Measurements from ENCODE around the gene AQP12A.
"Not testable (repeated sequence)": the region's sequence is repeated elsewhere in the genome, so short reads cannot be mapped to it uniquely, and the experiment has no call there.

AQP12A gene, protein sequence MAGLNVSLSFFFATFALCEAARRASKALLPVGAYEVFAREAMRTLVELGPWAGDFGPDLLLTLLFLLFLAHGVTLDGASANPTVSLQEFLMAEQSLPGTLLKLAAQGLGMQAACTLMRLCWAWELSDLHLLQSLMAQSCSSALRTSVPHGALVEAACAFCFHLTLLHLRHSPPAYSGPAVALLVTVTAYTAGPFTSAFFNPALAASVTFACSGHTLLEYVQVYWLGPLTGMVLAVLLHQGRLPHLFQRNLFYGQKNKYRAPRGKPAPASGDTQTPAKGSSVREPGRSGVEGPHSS

DNA sequence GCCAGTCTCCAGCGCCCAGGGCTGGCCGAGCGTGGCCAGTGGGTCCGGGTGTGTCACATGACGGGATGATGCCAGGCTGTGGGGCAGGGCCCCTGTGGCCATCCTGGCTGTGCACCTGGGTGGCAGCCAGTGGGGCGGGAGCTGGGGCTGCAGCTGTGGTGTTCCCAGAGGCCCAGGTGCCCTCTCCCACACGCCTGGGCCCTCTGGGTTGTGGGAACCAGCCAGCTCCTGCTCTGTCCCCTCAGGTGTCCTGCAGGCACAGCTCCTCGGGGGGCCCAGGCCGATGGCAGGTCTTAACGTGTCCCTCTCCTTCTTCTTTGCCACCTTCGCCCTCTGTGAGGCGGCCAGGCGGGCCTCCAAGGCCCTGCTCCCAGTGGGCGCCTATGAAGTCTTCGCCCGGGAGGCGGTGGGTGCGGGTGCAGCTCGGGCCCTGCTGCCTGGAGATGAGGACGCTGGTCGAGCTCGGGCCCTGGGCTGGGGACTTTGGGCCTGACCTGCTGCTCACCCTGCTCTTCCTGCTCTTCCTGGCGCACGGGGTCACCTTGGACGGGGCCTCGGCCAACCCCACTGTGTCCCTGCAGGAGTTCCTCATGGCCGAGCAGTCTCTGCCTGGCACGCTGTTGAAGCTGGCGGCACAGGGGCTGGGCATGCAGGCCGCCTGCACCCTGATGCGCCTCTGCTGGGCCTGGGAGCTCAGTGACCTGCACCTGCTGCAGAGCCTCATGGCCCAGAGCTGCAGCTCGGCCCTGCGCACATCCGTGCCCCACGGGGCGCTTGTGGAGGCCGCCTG, at the start of gene AQP12A:
TSS of gene AQP12A (plus strand) at position 236 of the 790 bp plus-strand sequence. CDS start at position 284, 48 bp downstream.
- not testable (repeated sequence) for DNase-seq (ENCODE audit: low read depth in 2 of 2)

DNA sequence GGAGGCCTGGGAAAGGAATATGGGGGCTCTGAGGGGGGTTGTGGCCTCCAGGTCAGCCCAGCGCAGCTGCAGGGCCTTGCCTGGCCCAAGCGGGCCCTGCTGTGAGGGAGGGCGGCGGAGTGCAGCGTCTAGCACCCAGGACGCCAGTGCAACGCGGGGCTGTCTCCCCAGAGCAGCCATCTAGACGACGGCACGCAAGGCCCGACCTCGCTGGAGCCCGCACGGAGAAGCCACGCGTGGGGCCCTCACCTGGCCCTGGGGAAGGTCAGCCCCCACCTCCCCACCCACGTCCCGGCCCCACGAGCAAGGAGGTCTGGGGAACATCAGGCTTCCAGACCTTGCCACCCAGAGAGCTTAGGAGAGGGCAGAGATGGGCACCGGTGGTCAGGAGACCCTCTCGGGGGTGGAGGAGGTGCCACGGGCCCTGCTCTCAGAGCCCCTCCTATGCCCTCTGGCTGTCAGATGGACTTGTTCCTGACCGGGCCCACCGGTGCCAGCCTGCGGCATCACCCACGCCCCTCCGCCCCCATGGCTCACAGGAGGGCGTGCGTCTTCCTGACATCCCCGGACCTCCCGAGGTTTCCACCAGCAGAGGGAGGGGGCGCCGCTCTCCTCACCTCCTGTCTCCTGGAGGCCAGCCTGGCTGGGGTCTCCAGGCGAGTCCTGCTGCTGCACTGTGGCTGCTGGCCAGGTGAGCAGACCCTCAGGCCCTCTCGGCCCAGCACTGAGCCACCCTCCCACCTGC, 49.4 kb upstream of the AQP12A start:
- no peak for DNase-seq (ENCODE audit: low read depth in 2 of 2)

DNA sequence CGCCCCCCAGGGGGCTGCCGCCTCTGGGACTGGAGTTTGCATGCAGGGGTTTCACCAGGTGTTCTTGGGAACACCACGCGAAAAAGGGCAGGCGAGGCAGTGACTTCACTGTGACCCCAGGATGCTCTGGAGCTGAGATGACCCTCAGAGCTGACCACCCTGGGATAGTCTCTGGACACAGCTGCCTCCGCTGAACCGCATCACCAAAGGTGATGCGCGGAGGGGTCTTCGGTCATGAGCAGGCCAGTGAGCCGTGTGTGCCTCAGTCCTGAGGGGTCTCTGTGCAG, 48.9 kb upstream of the AQP12A start:
- DNase-seq (ENCODE audit: low read depth in 2 of 2) = no peak

DNA sequence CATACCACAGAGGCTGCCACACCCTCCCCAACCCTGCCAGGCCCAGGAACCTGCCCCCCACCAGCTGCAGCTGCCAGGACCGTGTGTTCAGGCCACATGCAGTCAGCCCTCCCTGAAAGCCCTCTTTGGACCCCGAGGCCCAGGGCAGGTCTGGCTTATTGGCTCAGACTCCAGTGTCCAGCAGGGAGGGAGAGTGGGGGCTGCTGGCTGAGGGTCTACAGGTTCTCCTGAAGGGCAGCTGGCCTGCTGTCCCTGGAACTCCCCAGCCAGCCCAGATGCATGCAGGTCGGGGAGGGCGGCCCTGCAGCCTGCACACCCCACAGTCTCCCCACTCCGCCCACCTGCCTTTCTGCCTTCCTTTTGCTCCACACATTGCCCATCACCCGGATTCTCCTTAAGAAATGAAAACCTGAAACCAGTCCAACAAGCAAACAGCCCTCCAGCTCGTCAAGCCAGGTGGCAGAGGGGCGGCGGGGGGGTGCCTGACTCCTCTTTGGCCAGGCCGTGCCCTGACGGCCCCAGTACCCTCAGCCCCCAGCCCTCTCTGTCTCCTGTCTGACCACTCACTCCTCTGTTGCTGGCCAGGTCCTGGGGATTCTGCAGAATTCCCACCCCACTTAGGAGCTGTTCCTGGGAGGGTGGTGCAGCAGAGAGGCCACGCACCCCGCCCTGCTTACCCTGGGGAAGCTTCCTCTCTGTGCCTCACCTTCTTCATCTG, 48.4 kb upstream of the AQP12A start:
- no peak for DNase-seq (ENCODE audit: low read depth in 2 of 2)

DNA sequence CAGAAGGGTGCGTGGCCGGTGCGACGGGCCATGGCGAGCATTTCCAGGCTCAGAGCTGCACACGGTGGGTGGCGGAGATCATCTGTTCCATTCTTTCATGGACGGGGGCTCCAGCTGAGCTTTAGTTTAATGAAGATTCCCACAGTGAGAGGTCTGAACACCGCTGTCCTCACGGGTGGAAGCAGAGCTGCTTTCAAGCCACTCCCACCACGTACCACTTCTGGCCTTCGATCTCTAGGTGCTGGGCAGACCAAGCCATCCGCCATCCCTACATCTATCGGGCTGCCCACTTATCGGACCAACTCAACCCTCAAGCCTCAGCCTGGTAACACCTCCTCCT, 47.9 kb upstream of the AQP12A start:
- DNase-seq (ENCODE audit: low read depth in 2 of 2) = no peak

DNA sequence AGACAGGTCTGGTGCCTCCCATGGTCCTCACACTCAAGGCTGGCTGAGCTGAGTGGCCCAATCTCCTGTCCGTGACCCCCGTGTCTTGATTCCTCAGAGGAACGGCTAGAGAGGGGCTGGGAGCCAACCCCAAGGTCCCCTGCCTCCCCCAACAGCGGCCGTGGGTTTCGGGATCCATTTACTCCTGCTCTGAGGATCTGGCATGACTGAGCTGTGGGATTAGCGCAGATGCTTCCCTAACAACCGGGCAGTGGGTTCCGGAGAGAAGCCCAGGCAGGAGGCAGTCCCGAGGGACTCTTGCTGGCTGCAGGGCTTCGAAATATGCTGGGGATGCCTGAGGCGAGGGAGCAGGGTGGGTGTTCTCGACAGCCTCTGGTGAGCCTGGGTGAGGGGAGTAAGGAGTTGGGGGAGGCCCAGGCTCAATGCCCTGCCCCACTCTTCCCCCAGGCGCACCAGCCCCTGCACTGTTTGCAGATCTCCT, 47.5 kb upstream of the AQP12A start:
- DNase-seq (ENCODE audit: low read depth in 2 of 2) = no peak

DNA sequence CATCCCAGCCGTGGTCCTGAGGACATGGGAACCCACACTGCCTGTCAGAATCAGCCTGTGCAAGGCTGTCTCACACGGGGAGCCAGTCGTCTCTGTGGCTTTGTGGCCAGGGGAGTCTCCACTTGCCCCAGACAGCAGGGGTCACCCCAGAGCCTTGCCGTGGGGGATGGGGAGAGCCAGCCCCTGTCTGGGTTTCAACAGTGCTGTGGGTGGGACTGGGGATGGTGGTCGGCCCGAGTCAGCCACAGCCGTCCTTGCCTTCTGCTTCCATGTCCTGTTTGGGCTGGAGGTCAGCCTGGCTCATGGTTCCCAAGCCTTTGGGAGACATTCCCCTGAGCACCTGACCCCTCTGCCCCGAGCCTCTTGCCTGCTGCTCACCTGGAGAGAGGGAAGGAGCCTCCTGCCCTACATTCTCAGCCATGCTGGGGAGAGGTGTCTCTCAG, 46.8 kb upstream of the AQP12A start:
- no peak for DNase-seq (ENCODE audit: low read depth in 2 of 2)

DNA sequence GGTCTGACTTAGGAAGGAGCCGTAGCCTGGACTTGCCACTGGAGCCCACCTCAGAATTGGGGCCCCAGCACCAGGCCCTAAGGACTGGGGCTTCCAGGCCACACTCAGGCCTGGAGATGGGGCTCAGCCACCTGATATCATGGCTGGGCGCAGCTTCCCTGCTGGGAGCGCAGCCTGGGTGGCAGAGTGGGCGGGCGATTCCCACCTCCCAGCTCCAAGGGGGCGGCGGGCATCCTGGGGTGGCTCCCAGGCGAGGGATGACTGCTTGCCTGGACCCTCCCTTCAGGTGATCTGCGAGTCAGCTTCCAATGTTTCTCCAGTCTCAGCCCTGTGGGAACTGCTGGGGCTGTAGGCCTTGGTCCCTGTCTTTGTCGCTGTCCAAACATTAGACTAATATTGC, 46.3 kb upstream of the AQP12A start:
- DNase-seq (ENCODE audit: low read depth in 2 of 2) = no peak

DNA sequence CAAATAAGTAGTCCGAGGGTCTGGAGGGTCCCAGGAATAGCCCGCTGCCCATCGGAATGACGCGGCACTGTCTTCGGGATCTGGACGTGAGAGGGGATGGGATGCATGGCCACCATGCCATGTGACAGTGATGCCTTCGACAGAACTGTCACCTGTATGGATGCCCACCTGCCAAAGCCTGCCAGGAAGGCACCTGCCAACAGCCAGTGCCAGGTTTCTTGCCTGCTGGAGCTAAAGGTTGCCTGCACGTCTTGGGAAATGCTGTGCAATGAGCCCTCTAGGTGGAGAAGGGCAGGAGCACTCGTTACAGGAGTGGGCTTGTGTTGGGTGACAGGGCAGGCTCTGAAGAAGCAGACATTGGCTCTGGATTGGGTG, 45.9 kb upstream of the AQP12A start:
- DNase-seq (ENCODE audit: low read depth in 2 of 2) = no peak

DNA sequence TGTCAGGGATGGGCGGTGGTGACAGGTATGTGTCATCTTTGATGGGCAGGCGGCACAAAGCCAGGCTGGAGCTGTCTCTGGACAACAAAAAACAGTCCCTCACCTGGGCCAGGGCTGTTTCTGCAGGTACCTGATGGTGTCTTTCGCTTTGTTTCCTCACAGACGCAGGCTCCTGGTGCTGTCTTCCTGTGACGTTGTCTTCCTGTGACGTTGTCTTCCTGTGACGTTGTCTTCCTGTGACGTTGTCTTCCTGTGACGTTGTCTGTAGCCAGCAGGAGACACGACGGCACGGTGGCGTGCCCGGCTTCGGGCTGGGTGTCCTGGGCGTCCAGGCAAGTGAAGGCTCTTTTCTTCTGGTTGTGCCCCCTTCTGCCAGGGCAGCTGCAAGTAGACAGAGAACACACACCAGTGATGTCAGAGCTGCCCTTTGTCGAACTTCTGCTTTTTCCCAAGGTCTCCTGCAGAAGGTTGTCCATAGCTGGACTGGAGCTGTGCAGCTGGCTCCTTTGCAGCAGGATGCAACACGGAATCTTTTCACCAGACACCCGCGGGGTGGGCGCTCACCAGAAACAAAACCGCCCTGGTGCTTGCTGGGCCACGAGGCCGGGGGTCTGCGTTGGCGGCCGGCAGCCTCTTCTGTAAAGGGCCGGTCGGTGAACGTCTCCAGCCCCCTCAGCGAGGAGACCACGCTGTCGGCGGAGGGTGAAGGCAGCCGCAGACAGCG, 45.3 kb upstream of the AQP12A start:
- no peak for DNase-seq (ENCODE audit: low read depth in 2 of 2)

DNA sequence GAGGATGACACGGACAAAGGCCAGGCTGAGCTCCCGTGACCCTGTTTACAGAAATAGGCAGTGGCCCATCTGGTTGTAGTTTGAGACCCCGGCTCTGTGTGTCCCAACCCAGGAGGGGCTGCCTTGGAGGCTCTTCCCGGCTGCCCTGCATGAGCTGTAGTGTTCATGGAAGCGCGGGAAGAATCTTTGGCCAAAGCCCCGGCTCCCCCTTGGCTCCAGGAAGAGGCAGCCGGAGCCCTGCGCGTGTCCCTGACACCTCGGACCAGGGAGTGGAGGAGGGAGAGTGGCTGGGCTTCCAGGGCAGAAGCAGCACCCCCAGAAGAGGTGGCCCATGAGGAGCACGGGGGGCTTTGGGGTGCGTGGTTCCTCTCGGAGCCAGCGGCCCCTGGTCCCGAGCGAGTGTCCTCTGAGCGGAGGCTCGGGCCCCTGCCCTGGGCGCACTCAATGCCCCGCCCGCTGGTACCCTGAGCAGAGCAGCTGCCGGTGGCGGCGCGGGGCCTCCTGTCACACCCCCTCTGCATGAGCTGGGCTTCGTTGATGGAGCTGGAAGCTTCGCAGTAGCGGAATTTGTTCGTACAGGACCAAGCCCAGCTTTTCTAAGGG, 44.7 kb upstream of the AQP12A start:
- DNase-seq (ENCODE audit: low read depth in 2 of 2) = no peak

DNA sequence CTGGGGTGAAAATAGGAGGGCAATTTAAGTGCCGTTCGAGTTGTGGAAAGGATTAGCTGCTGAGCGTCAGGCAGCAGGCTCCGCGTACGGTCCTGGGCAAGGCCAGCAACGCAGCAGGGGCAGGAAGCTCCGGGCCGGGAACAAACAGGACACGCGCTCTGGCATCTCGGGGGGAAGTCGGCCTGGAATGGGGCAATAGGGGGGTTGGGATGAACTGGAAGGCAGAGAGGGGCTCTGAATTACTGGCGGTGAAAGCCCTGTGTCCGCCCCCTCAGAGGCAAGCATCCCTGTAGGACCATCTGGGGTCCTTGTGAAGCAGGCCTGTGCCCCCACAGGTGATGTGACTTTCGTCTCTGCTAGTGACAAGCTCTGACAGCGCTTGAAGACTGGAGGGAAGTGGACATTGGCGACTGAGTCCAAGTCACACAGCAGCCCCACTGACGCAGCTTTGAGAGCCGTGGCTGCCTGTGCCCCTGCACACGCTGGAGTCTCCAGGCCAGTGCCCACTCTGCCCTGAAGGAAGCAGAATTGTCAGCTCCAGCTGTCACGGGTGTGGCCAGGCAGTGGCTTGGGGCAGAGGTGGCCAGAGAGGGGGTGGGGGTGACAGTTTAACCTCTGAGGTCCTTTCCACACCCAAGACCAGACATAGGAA, 44.0 kb upstream of the AQP12A start:
- no peak for DNase-seq (ENCODE audit: low read depth in 2 of 2)

DNA sequence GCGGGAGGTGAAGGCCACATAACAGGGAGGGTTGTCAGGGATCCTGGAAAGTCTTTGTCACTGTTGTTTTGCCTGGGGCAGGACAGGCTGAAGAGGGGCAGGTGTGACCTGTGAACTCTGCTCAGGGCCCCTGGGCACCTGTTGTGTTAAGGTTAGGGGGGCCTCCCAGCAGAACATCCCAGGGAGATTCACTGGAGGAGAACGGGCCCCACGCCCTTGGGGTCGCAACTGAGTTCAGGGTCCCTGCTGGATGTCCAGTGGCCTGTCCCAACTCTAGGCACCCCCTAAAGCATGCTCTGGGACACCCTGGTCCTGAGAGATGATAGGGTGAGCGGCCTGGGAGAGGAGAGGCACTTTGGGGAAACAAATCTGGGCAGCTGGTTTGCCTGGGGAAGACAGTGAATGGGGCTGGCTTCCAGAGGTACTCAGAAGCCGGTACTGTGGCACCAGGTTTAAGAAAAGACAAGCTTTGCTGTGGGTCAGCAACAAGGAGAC, 43.5 kb upstream of the AQP12A start:
- DNase-seq (ENCODE audit: low read depth in 2 of 2) = no peak

DNA sequence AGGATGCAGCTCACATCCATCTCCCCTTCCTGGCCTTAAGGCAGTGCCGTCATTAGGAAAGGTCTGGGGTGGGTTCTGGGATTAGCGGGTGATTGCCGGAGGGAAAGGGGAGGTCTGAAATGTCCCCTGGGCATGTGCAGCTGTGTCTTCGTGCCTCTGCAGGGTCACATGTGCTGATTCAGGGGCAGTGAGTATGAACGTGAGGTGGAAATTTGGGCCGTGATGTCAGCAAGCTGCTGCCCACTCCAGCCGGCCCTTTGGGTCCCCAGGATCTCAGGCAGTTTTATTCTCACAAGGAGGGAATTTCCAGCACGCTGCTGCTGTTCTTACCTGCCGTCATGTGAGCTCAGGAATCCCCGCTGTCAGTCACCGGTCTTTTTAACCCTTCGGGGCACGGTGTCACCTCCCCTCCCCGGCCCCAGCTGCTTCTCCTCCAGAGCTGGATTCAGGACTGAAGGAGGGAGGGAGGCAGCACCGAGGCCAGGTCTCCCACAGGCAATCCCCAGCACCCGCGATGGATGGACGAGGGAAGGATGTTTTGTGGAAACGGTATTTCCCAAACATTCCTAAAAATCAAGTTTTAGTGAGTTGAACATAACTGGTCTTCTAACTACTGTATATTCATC, 42.9 kb upstream of the AQP12A start:
- no peak for DNase-seq (ENCODE audit: low read depth in 2 of 2)

DNA sequence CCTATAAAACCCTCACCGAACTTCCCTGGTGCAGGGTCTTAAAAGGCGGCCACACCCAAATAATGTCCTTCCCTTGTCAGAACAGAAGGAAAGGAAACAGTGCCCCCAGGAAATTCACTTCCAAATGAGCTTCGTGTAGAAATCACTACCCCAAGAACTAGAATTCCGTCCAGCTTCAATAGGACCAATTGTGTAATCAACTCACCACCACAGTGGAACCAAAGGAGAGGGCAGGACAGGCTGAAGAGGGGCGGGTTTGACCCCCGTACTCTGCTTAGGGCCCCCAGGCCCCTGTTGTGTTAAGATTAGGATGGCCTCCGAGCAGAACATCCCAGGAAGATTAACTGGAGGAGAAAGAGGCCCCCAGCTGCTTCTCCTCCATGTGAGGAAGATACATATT, 42.3 kb upstream of the AQP12A start:
- no peak for DNase-seq (ENCODE audit: low read depth in 2 of 2)

DNA sequence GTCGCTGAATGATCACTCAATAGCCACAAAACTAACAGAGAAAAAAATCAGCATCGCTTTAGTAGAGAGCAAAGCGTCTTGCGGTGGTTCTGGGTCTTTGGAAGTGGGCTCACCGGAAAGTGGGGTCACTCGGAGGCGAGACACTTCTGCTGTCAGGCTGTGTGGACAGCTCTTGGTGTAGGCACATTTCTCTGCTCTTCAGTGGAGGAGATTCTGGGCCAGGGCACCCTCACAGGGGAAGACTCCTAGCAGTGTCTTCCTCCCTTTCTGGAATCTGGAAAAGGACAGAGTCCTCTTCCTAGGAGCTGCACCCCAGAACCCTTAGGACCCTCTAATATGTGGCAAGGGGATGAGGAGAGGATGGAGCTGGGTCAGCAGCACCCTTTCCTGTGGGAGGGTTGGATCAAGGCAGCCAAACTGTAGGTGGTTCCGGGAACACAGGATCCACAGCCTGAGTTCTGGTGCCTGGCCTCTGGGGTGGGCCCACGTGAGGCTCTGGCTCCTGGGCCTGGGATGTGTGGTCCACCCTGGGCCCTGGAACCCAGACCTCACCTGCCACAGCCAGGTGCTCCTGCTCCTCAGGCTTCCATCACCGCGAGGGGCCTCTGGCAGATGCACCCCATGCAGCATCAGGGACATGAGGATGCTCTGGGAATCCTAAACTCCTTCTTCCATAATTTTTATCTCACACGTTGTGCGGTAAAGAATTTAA, 41.3 kb upstream of the AQP12A start:
- DNase-seq (ENCODE audit: low read depth in 2 of 2) = no peak

DNA sequence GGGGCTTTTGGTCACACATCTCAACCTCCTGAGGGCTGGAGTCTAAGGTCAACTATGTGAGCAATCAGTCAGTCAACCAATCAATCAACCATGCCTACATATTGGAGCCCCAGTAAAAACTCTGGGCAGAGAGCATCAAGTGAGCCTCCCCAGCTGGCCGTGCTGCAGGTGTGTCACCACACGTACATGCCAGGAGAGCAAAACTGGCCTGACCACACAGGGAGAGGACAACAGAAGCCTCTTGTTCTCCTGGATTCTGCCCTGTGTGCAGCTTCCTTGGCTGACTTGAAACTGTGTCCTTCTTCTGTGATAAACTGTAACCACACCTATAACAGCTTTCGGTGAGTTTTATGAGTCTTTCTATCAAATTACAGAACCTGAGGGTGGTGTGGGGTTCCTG, 40.5 kb upstream of the AQP12A start:
- DNase-seq (ENCODE audit: low read depth in 2 of 2) = no peak

DNA sequence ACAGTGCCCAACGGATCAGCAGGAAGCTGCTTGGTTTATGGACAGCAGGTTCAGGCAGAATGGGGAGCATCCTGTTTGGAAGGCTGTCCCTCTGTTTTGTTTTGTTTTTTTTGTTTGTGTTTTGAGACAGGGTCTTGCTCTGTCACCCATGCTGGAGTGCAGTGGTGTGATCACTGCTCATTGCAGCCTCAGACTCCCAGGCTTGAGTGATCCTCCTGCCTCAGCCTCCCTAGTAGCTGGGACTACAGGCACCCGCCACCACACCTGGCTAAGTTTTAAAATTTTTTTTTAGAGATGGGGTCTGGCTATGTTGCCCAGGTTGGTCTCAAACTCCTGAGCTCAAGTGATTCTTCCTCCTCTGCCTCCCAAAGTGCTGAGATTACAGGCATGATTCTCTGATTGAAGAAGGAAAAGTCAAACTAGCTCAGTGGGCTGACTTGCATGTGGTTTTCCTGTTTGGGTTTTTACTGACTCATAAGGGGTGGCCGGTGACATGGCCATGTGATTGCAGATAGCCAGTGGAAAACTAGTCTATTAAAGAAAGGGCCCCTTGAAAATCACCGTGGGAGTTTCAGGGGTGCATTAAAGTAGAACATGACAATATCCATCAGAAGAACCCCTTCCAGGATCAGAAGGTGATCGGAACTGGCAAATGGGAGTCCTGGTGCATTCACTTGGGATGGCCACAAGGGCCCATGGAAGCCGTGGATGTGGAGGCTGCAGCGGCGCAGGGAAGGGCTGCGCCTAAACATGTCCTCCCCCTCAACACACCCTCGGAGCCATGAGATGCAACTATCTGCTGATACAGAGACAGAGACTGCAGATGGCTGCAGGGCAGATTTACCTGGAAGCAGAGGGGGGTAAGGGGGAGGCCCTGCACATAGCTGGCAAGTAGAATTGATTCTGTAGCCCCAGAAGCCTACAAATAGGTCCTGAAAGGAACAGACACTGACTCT, 35.5 kb upstream of the AQP12A start:
- DNase-seq (ENCODE audit: low read depth in 2 of 2) = no peak

Measured in stimulated activated CD4-positive, alpha-beta T cell treated with anti-CD3 and anti-CD28 coated beads, Interleukin-4, amount 100 ng/mL, for 48 hours (primary cell).